HepG2 (cell line): ENCODE data around the gene ZFP69. TPM values are rescaled to one million over a fixed set of nuclear protein-coding genes. Genes with fewer than 3 reads are reported as not detected.

Experiments used
- ATF4 ChIP-seq, 2 experiments: fragments of 450-650 bp in 1 of 2; sonication (generic) in 1 of 2; formaldehyde crosslinking; IDR thresholded peaks; 2 replicates each; pipeline versions ENCODE4 v1.5.0 to v1.8.0; 2020 to 2022; ENCODE audit warnings: mild to moderate bottlenecking in 1 of 2, missing genetic modification reagents in 1 of 2
- CHD4 ChIP-seq: fragments of 200-600 bp; sonication (generic); IDR thresholded peaks from 2 replicates; pipeline ENCODE4 v1.7.0; 2017; ENCODE audit warnings: mild to moderate bottlenecking, low read length, borderline replicate concordance
- JDP2 ChIP-seq: sonication (generic); formaldehyde crosslinking; IDR thresholded peaks from 2 replicates; pipeline ENCODE4 v1.8.1; 2022; ENCODE audit warnings: missing genetic modification reagents, borderline replicate concordance
- NCOR1 ChIP-seq: fragments of 200-600 bp; sonication (generic); IDR thresholded peaks from 2 replicates; pipeline ENCODE4 v1.7.0; 2017; ENCODE audit warnings: antibody characterized with exemption, low read length, borderline replicate concordance
- NFYC ChIP-seq: IDR thresholded peaks from 2 replicates; pipeline ENCODE4 v1.6.1; 2016; ENCODE audit warnings: missing genetic modification reagents, missing compliant biosample characterization
- PTBP1 ChIP-seq: fragments of 200-400 bp; formaldehyde crosslinking; IDR thresholded peaks from 2 replicates; pipeline ENCODE4 v1.6.1; 2018; ENCODE audit warnings: low read length, low read depth; ENCODE audit not compliant: poor library complexity, severe bottlenecking
- RXRA ChIP-seq: sonication (generic); formaldehyde crosslinking; IDR thresholded peaks from 2 replicates; pipeline ENCODE4 v1.5.1; 2020; ENCODE audit warnings: missing genetic modification reagents
- SATB2 ChIP-seq: sonication (generic); formaldehyde crosslinking; IDR thresholded peaks from 2 replicates; pipeline ENCODE4 v1.5.0; 2020; ENCODE audit warnings: missing genetic modification reagents
- SMARCE1 ChIP-seq: fragments of 450-650 bp; IDR thresholded peaks from 2 replicates; pipeline ENCODE4 v1.6.1; 2017; ENCODE audit warnings: borderline replicate concordance
- TMF1 ChIP-seq: sonication (generic); formaldehyde crosslinking; IDR thresholded peaks from 2 replicates; pipeline ENCODE4 v1.8.1; 2022; ENCODE audit warnings: low read depth, missing genetic modification reagents
- ZBTB38 ChIP-seq: sonication (generic); formaldehyde crosslinking; IDR thresholded peaks from 2 replicates; pipeline ENCODE4 v1.5.1; 2020; ENCODE audit warnings: mild to moderate bottlenecking, missing genetic modification reagents
- ZFP37 ChIP-seq: sonication (generic); formaldehyde crosslinking; IDR thresholded peaks from 2 replicates; pipeline ENCODE4 v1.4.0; 2020; ENCODE audit warnings: missing genetic modification reagents, borderline replicate concordance
- ZNF567 ChIP-seq: sonication (generic); formaldehyde crosslinking; IDR thresholded peaks from 2 replicates; pipeline ENCODE4 v1.8.1; 2023; ENCODE audit warnings: mild to moderate bottlenecking, missing genetic modification reagents, borderline replicate concordance
- ZNF768 ChIP-seq: sonication (generic); formaldehyde crosslinking; IDR thresholded peaks from 2 replicates; pipeline ENCODE4 v1.4.0; 2020; ENCODE audit warnings: missing genetic modification reagents
- ZNF816 ChIP-seq: sonication (generic); formaldehyde crosslinking; IDR thresholded peaks from 2 replicates; pipeline ENCODE4 v1.8.0; 2022; ENCODE audit warnings: missing genetic modification reagents, mild to moderate bottlenecking, borderline replicate concordance
- ZNF891 ChIP-seq: sonication (generic); formaldehyde crosslinking; IDR thresholded peaks from 2 replicates; pipeline ENCODE4 v1.5.0; 2020; ENCODE audit warnings: mild to moderate bottlenecking, missing genetic modification reagents
- polyA plus RNA-seq, 8 experiments: library from polyadenylated mRNA; depleted of rRNA in 3 of 8; stranded (reverse) in 7 of 8; unstranded in 1 of 8; fragments of >200 nt; fragmentation: Illumina TruSeq in 4 of 8; extraction: Trizol in 4 of 8; gene quantifications; 2 replicates each; pipeline versions ENCODE4 v1.2.1 to v1.2.3, GENCODE V29; 2011 to 2016; ENCODE audit warnings: low read depth in 4 of 8, missing spikeins in 1 of 8, mixed read lengths in 1 of 8; ENCODE audit not compliant: insufficient read depth in 1 of 8
- total RNA-seq, 5 experiments: library from RNA; depleted of rRNA; stranded (reverse); fragments of >200 nt; fragmentation: Illumina TruSeq; extraction: Trizol; gene quantifications; 2 replicates each; pipeline ENCODE4 v1.2.3, GENCODE V29; 2016; ENCODE audit warnings: low read depth in 1 of 5
- TF ChIP-seq, protein P1 (sequence below), 2 experiments: sonication (generic) in 1 of 2; formaldehyde crosslinking in 1 of 2; IDR thresholded peaks; 2 replicates each; pipeline versions ENCODE4 v1.4.0 to v1.6.1; 2016 to 2020; ENCODE audit warnings: borderline replicate concordance in 1 of 2, low read depth in 1 of 2, mild to moderate bottlenecking in 1 of 2, missing genetic modification reagents in 1 of 2
- TF ChIP-seq, protein P2 (sequence below): sonication (generic); formaldehyde crosslinking; IDR thresholded peaks from 2 replicates; pipeline ENCODE4 v1.4.0; 2020; ENCODE audit warnings: missing genetic modification reagents
- TF ChIP-seq, protein P3 (sequence below): conservative IDR thresholded peaks from 2 replicates; pipeline ENCODE4 v1.6.1; 2018; ENCODE audit warnings: missing genetic modification reagents

ZFP69 gene
- total and polyA plus RNA-seq, 2 of the 13 experiments (the other 11 are each of a cell fraction or from before 2014, with no cell fraction given), result 2.6 to 5.6 TPM

DNA sequence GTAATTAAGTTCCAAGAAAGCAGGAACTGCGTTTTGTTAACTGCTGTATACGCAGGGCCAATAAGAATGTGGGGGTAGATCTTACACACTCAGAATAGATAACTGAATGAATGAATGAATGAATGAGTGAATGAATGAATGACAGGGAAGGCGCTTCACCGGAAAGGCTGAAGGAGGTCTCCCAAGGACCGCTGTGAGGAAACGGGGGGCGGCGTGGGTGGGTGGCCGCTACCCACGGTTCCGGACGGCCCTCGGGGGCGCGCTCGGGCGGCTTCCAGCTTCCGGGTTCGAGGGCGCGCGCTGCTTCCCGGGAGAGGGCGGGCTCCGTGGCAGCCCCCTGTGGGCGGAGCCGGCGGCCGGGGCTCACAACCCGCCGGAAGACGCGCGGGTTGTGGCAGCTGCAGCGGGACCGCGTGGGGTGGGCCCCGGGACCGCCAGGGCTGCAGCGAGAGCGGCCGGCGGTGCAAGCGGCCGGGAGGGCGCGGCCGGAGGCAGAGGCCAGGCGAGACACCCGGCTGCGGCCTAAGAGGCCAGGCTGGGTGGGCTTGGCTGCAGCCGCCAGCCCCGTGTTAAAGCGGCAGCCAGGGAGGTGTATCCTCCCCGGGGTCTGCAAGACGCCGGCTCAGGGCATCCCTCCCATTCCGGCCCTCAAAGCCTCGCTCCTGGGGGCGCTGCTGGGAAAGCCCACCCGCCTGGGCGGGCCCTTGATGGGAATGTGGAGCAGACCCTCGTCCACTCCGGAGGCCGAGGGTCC lies at the start of gene ZFP69 (continued):
- TF ChIP-seq ZNF891 (CRISPR knock-in tag) (no peak), NCOR1 (no peak), TMF1 (peak; percentile 53; the same call in 1 of the 2 replicates), ZNF768 (no peak; the same call in 1 of the 2 replicates), RXRA (CRISPR knock-in tag) (no peak), NFYC (CRISPR knock-in tag) (no peak), ATF4 (CRISPR knock-in tag; IDR thresholded peaks at IDR 0.05) (peak in 1 of 2 experiments; percentile 27; a peak in 1 of 4 replicates), SMARCE1 (no peak), ZNF816 (CRISPR knock-in tag) (no peak), ZNF567 (CRISPR knock-in tag) (no peak), JDP2 (CRISPR knock-in tag) (no peak), ZFP37 (CRISPR knock-in tag) (no peak), ZBTB38 (CRISPR knock-in tag) (peak; percentile 19; the same call in 1 of the 2 replicates), SATB2 (CRISPR knock-in tag) (no peak), PTBP1 (no peak), CHD4 (0 out of 2 replicates have a peak, but pooled peaks have one; percentile 36)
- TF ChIP-seq, protein P1, sequence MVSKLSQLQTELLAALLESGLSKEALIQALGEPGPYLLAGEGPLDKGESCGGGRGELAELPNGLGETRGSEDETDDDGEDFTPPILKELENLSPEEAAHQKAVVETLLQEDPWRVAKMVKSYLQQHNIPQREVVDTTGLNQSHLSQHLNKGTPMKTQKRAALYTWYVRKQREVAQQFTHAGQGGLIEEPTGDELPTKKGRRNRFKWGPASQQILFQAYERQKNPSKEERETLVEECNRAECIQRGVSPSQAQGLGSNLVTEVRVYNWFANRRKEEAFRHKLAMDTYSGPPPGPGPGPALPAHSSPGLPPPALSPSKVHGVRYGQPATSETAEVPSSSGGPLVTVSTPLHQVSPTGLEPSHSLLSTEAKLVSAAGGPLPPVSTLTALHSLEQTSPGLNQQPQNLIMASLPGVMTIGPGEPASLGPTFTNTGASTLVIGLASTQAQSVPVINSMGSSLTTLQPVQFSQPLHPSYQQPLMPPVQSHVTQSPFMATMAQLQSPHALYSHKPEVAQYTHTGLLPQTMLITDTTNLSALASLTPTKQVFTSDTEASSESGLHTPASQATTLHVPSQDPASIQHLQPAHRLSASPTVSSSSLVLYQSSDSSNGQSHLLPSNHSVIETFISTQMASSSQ (IDR thresholded peaks at IDR 0.05; ENCODE audit: low read depth), result no peak
- TF ChIP-seq, protein P1 (CRISPR knock-in tag; IDR thresholded peaks at IDR 0.05; ENCODE audit: borderline replicate concordance), result 0 out of 2 replicates have a peak, but pooled peaks have one; percentile 40
- TF ChIP-seq, protein P2, sequence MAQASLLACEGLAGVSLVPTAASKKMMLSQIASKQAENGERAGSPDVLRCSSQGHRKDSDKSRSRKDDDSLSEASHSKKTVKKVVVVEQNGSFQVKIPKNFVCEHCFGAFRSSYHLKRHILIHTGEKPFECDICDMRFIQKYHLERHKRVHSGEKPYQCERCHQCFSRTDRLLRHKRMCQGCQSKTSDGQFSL (CRISPR knock-in tag), result no peak
- TF ChIP-seq, protein P3, sequence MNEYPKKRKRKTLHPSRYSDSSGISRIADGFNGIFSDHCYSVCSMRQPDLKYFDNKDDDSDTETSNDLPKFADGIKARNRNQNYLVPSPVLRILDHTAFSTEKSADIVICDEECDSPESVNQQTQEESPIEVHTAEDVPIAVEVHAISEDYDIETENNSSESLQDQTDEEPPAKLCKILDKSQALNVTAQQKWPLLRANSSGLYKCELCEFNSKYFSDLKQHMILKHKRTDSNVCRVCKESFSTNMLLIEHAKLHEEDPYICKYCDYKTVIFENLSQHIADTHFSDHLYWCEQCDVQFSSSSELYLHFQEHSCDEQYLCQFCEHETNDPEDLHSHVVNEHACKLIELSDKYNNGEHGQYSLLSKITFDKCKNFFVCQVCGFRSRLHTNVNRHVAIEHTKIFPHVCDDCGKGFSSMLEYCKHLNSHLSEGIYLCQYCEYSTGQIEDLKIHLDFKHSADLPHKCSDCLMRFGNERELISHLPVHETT (CRISPR knock-in tag), result no peak
